Measurements from ENCODE around the gene ABHD15. TPM values are rescaled to one million over a fixed set of nuclear protein-coding genes. Genes with fewer than 3 reads are reported as not detected.

Gene ABHD15
- total and polyA plus RNA-seq, 2 donors (not counting 1 experiment from before 2014, with no cell fraction given) = 10.9 to 44.1 TPM

DNA sequence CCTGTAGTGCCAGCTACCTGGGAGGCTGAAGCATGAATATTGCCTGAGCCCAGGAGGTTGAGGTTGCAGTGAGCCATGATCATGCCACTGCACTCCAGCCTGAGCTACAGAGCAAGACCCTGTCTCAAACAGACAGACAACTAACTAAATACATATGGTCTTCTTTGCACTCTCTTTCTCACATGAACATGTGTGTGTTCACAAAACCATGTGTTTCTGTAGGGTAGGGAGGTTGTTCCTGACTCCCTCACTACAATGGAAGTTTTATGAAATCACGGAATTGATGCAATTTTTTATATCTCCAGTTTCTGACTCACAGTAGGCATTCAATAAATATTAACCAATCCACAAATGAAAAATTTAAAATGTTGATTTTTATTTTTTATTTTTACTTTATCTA lies 48.5 kb downstream of the ABHD15 start:
- DNase-seq (no peak), ATAC-seq (ENCODE audit: low read depth) (no peak)
- Histone ChIP-seq H3K9ac (ENCODE audit: low read length) (no peak overlapping the region), H3K9me3 (ENCODE audit: control extremely low read depth in 1 of 3, control insufficient read depth in 2 of 3, insufficient read depth in 1 of 3, low read length in 2 of 3) (no peaks in the 10 kb centered on the region), H3K27me3 (replicated peaks in 1 of 4; ENCODE audit: control extremely low read depth in 1 of 4, control insufficient read depth in 3 of 4, insufficient read depth in 4 of 4, low read length in 3 of 4) (no peaks in the 10 kb centered on the region), H3K4me2 (replicated peaks; ENCODE audit: low read depth, low read length, poor library complexity, severe bottlenecking) (no peak overlapping the region), H3K4me3 (ENCODE audit: control extremely low read depth in 1 of 5, extremely low read depth in 1 of 5, insufficient read depth in 1 of 5, low read depth in 2 of 5, low read length in 4 of 5) (no peak overlapping the region), H4K20me1 (ENCODE audit: control insufficient read depth, insufficient read depth, low read length, poor library complexity, severe bottlenecking) (no peaks in the 10 kb centered on the region), H3K4me1 (ENCODE audit: control insufficient read depth in 2 of 2, insufficient read depth in 2 of 2, low read length in 2 of 2) (no peaks in the 10 kb centered on the region), H3K79me2 (ENCODE audit: control insufficient read depth, insufficient read depth, low read length) (no peaks in the 10 kb centered on the region), H3K27ac (ENCODE audit: low read length in 2 of 2) (no peak overlapping the region), H2AFZ (ENCODE audit: insufficient read depth, low read depth, low read length, poor library complexity, severe bottlenecking) (no peak overlapping the region), H3K36me3 (replicated peaks in 1 of 2; ENCODE audit: control extremely low read depth in 1 of 2, control insufficient read depth in 1 of 2, extremely low read depth in 1 of 2, insufficient read depth in 2 of 2, low read length in 1 of 2) (peaks cover 13 to 57% of the 10 kb centered on the region in 2 experiments)
- no peak overlapping the region for H3K27ac Mint-ChIP-seq
- no peaks in the 10 kb centered on the region for H3K4me1 Mint-ChIP-seq
- ChIA-PET POLR2A (no interaction called here), CTCF (no interaction called here)
- WGBS (ENCODE audit: insufficient coverage) = no CpG with 5 or more reads among the region's 1 CpG
- H3K4me3 Mint-ChIP-seq = no peak overlapping the region
- TF ChIP-seq, protein P1, sequence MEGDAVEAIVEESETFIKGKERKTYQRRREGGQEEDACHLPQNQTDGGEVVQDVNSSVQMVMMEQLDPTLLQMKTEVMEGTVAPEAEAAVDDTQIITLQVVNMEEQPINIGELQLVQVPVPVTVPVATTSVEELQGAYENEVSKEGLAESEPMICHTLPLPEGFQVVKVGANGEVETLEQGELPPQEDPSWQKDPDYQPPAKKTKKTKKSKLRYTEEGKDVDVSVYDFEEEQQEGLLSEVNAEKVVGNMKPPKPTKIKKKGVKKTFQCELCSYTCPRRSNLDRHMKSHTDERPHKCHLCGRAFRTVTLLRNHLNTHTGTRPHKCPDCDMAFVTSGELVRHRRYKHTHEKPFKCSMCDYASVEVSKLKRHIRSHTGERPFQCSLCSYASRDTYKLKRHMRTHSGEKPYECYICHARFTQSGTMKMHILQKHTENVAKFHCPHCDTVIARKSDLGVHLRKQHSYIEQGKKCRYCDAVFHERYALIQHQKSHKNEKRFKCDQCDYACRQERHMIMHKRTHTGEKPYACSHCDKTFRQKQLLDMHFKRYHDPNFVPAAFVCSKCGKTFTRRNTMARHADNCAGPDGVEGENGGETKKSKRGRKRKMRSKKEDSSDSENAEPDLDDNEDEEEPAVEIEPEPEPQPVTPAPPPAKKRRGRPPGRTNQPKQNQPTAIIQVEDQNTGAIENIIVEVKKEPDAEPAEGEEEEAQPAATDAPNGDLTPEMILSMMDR (IDR thresholded peaks at IDR 0.05) = no peak
- TF ChIP-seq EZH2 (IDR thresholded peaks at IDR 0.05; ENCODE audit: borderline replicate concordance, insufficient read depth, low read depth, low read length, poor library complexity, severe bottlenecking) = no peak
- intact Hi-C loops (cut with micrococcal nuclease) = no loop called here
- H3K27me3 Mint-ChIP-seq = no peaks in the 10 kb centered on the region
- H3K9me3 Mint-ChIP-seq (ENCODE audit: insufficient read depth) = no peaks in the 10 kb centered on the region

DNA sequence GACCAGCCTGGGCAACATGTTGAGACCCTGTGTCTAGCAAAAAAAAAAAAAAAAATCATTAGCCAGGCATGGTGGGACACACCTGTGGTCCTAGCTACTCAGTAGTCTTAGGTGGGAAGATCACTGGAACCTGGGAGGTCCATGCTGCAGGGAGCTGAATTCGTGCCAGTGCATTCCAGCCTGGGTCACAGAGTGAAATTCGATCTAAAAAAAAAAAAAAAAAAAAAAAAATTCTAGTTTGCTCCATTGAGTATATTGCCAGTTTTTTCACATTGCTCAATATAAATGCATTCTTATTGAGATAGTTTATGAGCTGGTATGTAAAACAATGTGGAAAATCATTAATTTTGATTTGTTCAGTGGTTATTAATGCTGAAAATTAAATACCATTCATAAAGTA lies 52.0 kb downstream of the ABHD15 start:
- POLR2A ChIA-PET = interaction anchor here (0.6 kb wide), 1 partner anchor 133 kb away, joined by 6 read pairs; no protein-coding TSS in a partner anchor

More for the DNA sequence above, 52.0 kb downstream of the ABHD15 start:
- Histone ChIP-seq H3K79me2 (ENCODE audit: control insufficient read depth, insufficient read depth, low read length) (peaks cover 3% of the 10 kb centered on the region), H3K36me3 (replicated peaks in 1 of 2; ENCODE audit: control extremely low read depth in 1 of 2, control insufficient read depth in 1 of 2, extremely low read depth in 1 of 2, insufficient read depth in 2 of 2, low read length in 1 of 2) (peaks cover 10 to 62% of the 10 kb centered on the region in 2 experiments), H4K20me1 (ENCODE audit: control insufficient read depth, insufficient read depth, low read length, poor library complexity, severe bottlenecking) (no peaks in the 10 kb centered on the region), H3K4me2 (replicated peaks; ENCODE audit: low read depth, low read length, poor library complexity, severe bottlenecking) (no peak overlapping the region), H3K9me3 (ENCODE audit: control extremely low read depth in 1 of 3, control insufficient read depth in 2 of 3, insufficient read depth in 1 of 3, low read length in 2 of 3) (no peaks in the 10 kb centered on the region), H3K27me3 (replicated peaks in 1 of 4; ENCODE audit: control extremely low read depth in 1 of 4, control insufficient read depth in 3 of 4, insufficient read depth in 4 of 4, low read length in 3 of 4) (no peaks in the 10 kb centered on the region), H3K9ac (ENCODE audit: low read length) (no peak overlapping the region), H3K4me3 (ENCODE audit: control extremely low read depth in 1 of 5, extremely low read depth in 1 of 5, insufficient read depth in 1 of 5, low read depth in 2 of 5, low read length in 4 of 5) (no peak overlapping the region), H2AFZ (ENCODE audit: insufficient read depth, low read depth, low read length, poor library complexity, severe bottlenecking) (no peak overlapping the region), H3K4me1 (ENCODE audit: control insufficient read depth in 2 of 2, insufficient read depth in 2 of 2, low read length in 2 of 2) (no peaks in the 10 kb centered on the region), H3K27ac (ENCODE audit: low read length in 2 of 2) (no peak overlapping the region)
- Mint-ChIP-seq H3K27me3 (no peaks in the 10 kb centered on the region), H3K9me3 (ENCODE audit: insufficient read depth) (no peaks in the 10 kb centered on the region), H3K27ac (no peak overlapping the region), H3K4me1 (no peaks in the 10 kb centered on the region), H3K4me3 (no peak overlapping the region)
- ATAC-seq (ENCODE audit: low read depth) = no peak
- no peak for DNase-seq
- no peak for TF ChIP-seq EZH2 (IDR thresholded peaks at IDR 0.05; ENCODE audit: borderline replicate concordance, insufficient read depth, low read depth, low read length, poor library complexity, severe bottlenecking)
- TF ChIP-seq, protein P1 (IDR thresholded peaks at IDR 0.05) = no peak
- WGBS (ENCODE audit: insufficient coverage) = no CpG with 5 or more reads among the region's 2 CpGs
- CTCF ChIA-PET = no interaction called here
- intact Hi-C loops (cut with micrococcal nuclease) = no loop called here

Measured in B cell (primary cell).